WTC11 (cell line): ENCODE results near the gene HLA-F.

ENCODE experiments used
- CTCF ChIP-seq: fragments of 200-600 bp; IDR thresholded peaks from 2 replicates; pipeline ENCODE4 v1.8.0; 2022; ENCODE audit warnings: antibody characterized with exemption
- NR3C1 ChIP-seq: sonication (generic); formaldehyde crosslinking; conservative IDR thresholded peaks from 2 replicates; pipeline ENCODE4 v1.8.1; 2023; ENCODE audit warnings: low read depth, mild to moderate bottlenecking, missing genetic modification reagents
- TF ChIP-seq, protein P1 (sequence below): sonication (generic); formaldehyde crosslinking; IDR thresholded peaks from 2 replicates; pipeline ENCODE4 v1.8.1; 2023; ENCODE audit warnings: mild to moderate bottlenecking, missing genetic modification reagents, moderate library complexity

- TF ChIP-seq CTCF (no peak), NR3C1 (CRISPR knock-in tag) (no peak)
- TF ChIP-seq, protein P1, sequence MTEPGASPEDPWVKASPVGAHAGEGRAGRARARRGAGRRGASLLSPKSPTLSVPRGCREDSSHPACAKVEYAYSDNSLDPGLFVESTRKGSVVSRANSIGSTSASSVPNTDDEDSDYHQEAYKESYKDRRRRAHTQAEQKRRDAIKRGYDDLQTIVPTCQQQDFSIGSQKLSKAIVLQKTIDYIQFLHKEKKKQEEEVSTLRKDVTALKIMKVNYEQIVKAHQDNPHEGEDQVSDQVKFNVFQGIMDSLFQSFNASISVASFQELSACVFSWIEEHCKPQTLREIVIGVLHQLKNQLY (CRISPR knock-in tag) = no peak
These were observed 7.4 kb downstream of the HLA-F start for GRCh38 chr6:29730575-29731126.
